GM21786 (cell line): ENCODE results near the gene PLD5.
A peak's percentile ranks its signal among the peaks of the same experiment; 100 is the strongest.
"Not testable (repeated sequence)": the region's sequence is repeated elsewhere in the genome, so short reads cannot be mapped to it uniquely, and the experiment has no call there.

ENCODE experiments used
- ATAC-seq: cut with Tn5 transposase; IDR thresholded peaks from one replicate; pipeline ENCODE4 v1.9.1; 2021; ENCODE audit not compliant: unreplicated experiment

Gene PLD5

GRCh38 chr1:242506724-242507123 lies 17.8 kb downstream of the PLD5 start:
- no peak for ATAC-seq

GRCh38 chr1:242489545-242489944 lies 35.0 kb downstream of the PLD5 start:
- no peak for ATAC-seq

GRCh38 chr1:242477944-242478343 lies 46.6 kb downstream of the PLD5 start:
- no peak for ATAC-seq

GRCh38 chr1:242470774-242471173 lies 53.7 kb downstream of the PLD5 start:
- no peak for ATAC-seq

GRCh38 chr1:242468784-242469183 lies 55.7 kb downstream of the PLD5 start:
- no peak for ATAC-seq

- ATAC-seq, result peak; percentile 56
Measured at GRCh38 chr1:242467556-242468145, 56.8 kb downstream of the PLD5 start.

GRCh38 chr1:242462867-242463266 lies 61.6 kb downstream of the PLD5 start:
- ATAC-seq, result no peak

GRCh38 chr1:242459740-242460139 lies 64.8 kb downstream of the PLD5 start:
- not testable (repeated sequence) for ATAC-seq

- ATAC-seq, result no peak
Measured at GRCh38 chr1:242456726-242457269, 67.7 kb downstream of the PLD5 start.

GRCh38 chr1:242455052-242455361 lies 69.5 kb downstream of the PLD5 start:
- ATAC-seq, result no peak

GRCh38 chr1:242454262-242455051 lies 70.0 kb downstream of the PLD5 start:
- peak; percentile 70 for ATAC-seq

GRCh38 chr1:242452573-242452972 lies 71.9 kb downstream of the PLD5 start:
- ATAC-seq, result no peak

GRCh38 chr1:242449661-242450060 lies 74.8 kb downstream of the PLD5 start:
- no peak for ATAC-seq

GRCh38 chr1:242448910-242449645 lies 75.4 kb downstream of the PLD5 start:
- ATAC-seq, result no peak

GRCh38 chr1:242447689-242448088 lies 76.8 kb downstream of the PLD5 start:
- no peak for ATAC-seq

- no peak for ATAC-seq
Measured at GRCh38 chr1:242440757-242441156, 83.7 kb downstream of the PLD5 start.

GRCh38 chr1:242435200-242435599 lies 89.3 kb downstream of the PLD5 start:
- no peak for ATAC-seq

GRCh38 chr1:242432491-242433095 lies 91.9 kb downstream of the PLD5 start:
- no peak for ATAC-seq

- no peak for ATAC-seq
Measured at GRCh38 chr1:242431786-242432185, 92.7 kb downstream of the PLD5 start.

GRCh38 chr1:242430956-242431355 lies 93.5 kb downstream of the PLD5 start:
- ATAC-seq, result no peak

- ATAC-seq, result no peak
Measured at GRCh38 chr1:242428399-242429190, 95.9 kb downstream of the PLD5 start.
